ENCODE results near the gene PHEX.

GRCh38 chrX:22015139-22015750, 16.9 kb upstream of the PHEX start:
- TF ChIP-seq CTCF (IDR thresholded peaks at IDR 0.05; ENCODE audit: insufficient read depth, low read length, poor library complexity, severe bottlenecking) (no peak), EZH2phosphoT487 (conservative IDR thresholded peaks at IDR 0.05; ENCODE audit: low read length) (no peak)
